ENCODE results near the gene PCED1A.
"Not testable (repeated sequence)": the region's sequence is repeated elsewhere in the genome, so short reads cannot be mapped to it uniquely, and the experiment has no call there.

Gene PCED1A

DNA sequence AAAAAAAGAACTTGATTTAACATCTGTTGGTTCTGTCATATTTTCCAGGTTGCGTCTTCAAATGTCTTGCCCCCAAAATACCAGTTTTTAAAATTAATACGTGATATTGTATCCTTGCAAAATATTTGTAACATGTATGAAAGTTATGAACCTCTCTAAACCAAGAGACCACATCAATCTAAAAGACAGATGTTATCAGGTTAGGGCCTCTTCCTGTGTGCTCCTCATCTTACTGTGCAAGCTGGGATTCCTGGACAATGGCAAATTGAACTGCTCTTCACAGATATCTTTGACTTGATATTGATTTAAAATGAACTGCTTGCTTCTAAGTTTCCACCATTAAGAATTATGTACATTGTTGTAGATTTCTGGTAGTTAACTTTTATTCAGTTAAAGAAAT lies 14.7 kb downstream of the PCED1A start:
- no peak for DNase-seq

GRCh38 chr20:2822073-2822472 lies 18.4 kb downstream of the PCED1A start:
- DNase-seq, result no peak

DNA sequence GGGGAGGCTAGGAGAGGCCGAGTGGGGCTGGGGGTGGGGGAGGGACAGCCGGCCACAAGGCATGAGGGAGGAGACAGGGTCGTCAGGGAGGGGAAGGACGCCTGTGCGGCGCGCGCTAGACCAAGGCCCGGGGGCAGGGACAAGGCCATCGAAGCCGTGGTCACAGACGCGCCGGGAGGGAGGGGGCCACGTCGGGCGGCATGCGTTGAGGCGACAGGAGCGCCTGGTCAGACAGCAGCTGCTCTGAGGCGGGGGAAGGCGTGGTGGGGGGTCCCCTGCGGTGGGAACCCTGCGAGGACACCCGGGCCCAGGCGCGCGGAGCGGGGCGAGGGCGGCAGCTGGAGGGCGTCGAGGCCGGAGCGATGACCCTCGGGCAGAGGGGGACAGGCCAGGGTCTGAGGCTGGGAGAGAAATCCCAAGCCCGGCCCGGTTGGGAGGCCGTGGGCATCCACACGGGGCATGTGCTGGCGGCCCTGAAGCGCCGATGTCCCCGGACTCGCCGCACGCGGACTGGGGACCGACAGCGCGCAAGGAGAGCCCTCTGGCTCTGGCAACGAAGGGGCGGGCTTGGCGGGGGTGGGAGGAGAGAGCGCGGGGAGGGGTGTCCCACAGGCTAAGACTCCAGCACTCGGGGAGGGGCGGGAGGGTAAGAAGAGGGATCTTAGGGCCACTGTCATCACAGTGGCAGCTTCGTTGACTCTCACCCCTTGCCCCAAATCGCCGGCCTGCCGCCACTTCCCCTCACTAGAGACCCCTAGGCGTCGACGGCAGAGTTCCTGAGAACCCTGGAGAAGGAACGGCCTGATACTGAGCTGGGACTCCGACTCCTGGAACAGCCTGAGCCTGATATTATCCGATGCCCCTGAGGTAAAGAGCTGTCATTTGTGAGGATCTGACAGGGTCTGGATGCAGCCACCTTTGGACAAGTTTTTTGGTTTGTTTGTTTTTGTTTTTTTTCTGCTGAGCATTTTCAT lies 19.3 kb downstream of the PCED1A start:
- DNase-seq, result no peak

DNA sequence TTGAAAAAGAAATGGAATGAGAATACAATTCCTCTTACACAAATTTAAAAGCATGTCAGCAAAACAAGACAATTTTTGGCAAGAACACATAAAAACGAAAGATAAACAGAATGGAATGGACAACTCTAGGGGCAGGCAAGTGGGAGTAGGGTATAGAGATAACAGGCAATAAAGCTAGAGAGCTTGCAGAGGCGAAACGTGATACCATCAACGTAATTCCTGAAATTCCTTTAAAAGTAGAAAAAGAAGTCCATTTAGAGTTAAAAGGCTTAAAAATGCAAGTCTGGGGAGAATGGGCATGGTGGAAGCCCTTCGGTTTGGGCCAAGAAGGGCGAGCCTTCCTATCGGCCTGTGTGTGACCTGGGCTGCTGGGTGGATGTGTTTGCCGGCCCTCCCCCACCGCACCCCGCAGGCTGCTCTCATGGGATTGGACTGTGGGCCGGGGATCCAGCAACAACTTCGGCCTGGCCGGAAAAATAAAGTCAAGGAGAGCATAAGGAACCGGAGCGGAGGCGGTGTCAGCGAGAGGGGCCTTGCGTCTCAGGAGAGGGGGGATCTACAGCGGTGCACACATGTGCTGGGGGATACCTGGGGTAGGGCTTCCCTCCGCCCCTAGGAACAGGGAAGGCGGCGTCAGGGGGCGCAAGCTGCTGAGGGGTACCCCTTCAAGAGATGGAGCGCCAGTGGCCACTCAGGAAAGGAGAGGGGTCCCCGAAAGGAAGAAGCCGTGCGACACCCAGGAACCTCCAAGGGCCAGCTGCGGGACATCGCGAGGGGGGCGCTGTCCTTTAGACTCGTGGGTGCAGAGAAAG lies 20.2 kb downstream of the PCED1A start:
- DNase-seq, result no peak

- DNase-seq, result no peak
Measured at GRCh38 chr20:2817891-2818595, 22.4 kb downstream of the PCED1A start.

DNA sequence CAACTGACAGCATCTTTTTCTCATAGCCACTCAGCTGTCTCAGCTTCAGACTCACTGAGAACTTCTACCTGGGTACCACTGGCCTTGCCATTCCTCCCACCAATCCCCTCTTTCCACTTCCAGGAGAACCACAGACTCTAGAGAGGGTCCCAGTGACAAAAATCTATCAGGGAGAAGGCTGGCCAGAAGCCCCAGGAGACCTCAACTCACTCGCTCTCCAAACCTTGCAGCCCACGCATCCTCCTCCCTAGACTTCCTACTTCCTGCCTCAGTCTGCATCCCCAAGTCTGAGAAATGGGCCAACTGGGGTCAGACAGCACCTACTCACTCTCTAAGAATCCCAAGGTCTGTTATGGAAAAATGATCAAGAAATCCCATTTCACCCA lies 23.1 kb downstream of the PCED1A start:
- no peak for DNase-seq

- no peak for DNase-seq
Measured at GRCh38 chr20:2816583-2817340, 23.7 kb downstream of the PCED1A start.

GRCh38 chr20:2816030-2816582 lies 24.3 kb downstream of the PCED1A start, which contains the start of gene TMEM239:
TSS of gene TMEM239 (plus strand) at chr20:2816364. CDS start at chr20:2816555, 191 bp downstream.
- DNase-seq, result no peak

DNA sequence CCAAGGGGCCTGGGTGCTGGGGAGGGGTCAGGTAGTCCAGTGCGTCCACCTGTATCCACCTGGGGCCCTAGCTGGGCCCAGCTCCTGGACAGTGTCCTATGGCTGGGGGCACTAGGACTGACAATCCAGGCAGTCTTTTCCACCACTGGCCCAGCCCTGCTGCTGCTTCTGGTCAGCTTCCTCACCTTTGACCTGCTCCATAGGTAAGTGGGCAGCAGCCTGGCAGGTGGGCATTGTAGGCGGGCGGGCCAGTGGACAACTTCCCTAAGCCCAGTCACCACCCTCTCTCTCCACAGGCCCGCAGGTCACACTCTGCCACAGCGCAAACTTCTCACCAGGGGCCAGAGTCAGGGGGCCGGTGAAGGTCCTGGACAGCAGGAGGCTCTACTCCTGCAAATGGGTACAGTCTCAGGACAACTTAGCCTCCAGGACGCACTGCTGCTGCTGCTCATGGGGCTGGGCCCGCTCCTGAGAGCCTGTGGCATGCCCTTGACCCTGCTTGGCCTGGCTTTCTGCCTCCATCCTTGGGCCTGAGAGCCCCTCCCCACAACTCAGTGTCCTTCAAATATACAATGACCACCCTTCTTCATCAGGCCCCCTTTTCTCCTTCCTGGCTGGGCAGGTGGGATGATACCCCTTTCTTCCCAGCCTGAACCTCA lies 25.1 kb downstream of the PCED1A start:
- DNase-seq, result no peak

GRCh38 chr20:2814587-2815051 lies 25.8 kb downstream of the PCED1A start, which contains the start of gene C20orf141:
TSS of gene C20orf141 (plus strand) at chr20:2814987. CDS start at chr20:2815185, 198 bp downstream.
- DNase-seq, result no peak

DNA sequence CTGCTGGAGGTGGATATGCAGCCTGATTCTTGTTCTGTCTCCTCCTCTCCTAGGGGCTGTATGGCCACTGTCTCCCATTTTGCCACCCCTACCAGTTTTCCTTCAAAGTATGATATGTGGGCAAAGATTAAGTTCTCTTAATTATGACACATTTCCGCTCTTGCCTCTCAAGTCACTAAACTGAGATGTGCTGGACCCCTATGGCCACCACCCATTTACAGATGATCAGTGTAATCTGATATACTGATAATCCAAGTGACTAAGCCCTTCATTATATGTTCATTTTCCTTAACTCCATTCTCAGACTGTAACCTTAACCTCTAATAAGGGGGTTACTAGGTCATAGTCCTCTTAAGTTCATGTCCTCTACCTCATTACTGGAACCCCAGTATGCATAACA lies 26.4 kb downstream of the PCED1A start:
- no peak for DNase-seq

- DNase-seq, result no peak
Measured at GRCh38 chr20:2812189-2812588, 28.3 kb downstream of the PCED1A start.

DNA sequence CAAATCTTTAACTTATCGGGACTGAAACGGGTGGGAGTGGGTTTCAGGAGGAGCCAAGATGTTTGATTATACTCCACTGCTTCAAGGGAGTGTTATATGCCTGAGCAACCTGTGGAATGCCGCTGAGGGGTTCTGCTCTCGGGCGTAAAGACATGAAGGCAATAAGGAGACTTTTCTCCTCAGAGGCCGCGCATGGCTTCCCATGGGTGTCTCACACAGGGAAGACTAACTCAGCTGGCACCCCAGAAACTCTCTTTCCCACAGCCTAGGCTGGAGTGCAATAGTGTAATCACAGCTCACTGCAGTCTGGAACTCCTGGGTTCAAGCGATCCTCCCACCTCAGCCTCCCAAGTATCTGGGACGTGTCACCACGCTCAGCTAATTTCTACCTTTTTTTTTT lies 30.8 kb downstream of the PCED1A start:
- DNase-seq, result no peak

- not testable (repeated sequence) for DNase-seq
Measured at GRCh38 chr20:2807929-2808328, 32.5 kb downstream of the PCED1A start.

DNA sequence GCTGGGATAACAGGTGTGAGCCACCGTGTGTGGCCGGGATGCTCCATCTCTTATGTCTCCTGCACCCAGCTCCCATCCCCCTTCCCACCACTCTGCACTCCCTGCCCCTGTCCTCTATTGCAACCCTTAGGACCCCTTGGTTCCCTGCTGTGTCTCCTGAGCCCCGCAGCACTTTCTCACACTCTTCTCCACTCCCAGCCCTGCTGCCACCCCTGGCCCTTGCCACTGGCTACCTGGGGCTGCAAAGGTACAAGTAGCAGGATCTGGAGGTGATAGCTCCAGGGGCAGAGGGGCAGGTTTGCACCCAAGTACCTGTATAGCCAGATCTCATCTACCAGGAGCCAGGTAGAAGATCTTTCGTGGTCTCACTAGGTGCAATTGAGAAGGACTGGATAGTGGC lies 33.4 kb downstream of the PCED1A start:
- DNase-seq, result no peak

- no peak for DNase-seq
Measured at GRCh38 chr20:2806351-2806701, 34.1 kb downstream of the PCED1A start.

GRCh38 chr20:2805689-2806350 lies 34.6 kb downstream of the PCED1A start:
- DNase-seq, result no peak

DNA sequence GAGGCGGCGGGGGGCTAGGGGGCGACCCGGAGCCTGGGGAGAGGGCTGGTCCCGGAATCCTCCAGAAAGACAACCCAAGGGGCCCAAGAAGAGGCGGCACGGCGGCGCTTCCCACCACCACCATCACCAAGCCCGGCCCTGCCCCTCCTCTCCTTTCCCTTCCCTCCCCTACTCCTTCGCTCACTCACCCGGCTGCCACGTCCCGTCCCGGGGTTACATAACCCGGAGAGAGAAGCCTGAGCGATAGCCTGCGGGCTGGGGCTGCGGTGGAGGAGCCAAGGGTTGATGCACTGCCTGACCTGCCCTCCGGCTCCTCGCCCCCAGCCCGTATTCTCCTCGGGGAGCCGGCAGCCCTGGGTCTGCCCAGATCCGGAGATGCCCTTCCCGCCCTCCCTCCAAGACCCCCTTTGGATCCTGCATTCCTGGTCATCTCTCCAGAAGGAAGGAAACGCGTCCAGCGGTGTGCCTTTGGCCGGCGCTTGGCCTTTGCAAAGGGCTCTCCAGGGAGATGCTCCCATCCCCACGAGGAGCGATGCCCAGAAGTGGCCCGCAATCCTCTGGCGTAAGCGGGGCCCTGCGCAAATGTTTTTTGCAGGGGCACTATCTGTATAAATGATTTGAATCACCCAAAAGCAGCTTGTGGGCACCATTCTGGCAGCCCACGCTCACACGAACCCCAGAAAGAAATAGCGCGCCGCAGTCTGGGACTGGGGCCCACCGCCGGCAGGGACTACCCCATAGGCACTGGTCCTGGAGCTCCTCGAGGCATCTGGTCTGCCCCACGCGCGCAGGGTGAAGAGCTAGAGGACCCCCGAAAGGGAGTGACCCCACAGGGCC lies 35.4 kb downstream of the PCED1A start:
- DNase-seq, result no peak

DNA sequence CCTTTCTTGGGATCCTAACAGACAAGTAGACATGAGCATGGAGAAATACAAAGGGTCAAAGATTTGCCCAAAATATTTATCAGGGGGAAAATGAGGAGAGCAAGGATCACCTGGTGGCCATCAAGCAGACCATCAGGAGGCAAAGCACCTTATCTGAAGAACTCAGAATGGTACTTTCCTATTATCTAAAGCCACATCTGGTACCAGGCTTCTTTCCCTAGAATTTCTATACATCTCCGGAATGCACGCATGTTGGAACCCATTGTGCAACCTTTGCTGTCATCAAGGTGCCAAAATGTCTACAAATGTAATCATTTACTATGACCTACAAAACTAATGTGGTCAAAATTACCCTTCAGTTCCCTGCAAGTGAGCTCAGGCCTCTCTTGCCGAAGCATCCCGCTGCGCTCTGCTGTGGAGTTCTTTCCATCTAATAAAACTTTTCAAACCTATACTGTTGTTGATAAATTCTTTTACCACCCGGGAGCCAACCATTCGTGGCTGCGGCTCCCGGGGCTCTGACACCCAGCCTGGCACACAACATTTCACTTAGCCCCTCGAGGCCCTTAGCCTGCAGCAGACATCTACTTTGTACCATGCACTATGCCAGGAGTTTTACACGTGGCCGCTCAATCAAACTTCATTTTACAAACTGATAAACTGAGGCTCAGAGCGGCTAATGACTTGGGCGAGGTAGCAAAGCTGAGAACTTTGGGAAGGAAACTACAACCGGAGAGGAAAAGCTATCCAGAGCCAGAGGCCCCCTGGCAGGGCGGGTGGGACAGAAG lies 36.2 kb downstream of the PCED1A start:
- DNase-seq, result no peak
